Tibial artery (tissue), 4 donors: Measurements from ENCODE around the gene CDH24.

Experiments
- DNase-seq, 2 donors: peaks; one replicate each; pipeline ENCODE4 v3.0.0-alpha.2; 2019
- H3K27ac ChIP-seq, 2 donors: fragments of 200-600 bp; sonication (generic) in 1 of 2; 1 replicate in 1 of 2; 2 replicates in 1 of 2; pipeline ENCODE4 v1.5.1; 2018 to 2019; ENCODE audit warnings: mild to moderate bottlenecking in 1 of 2
- H3K27me3 ChIP-seq, 2 donors: fragments of 200-600 bp; sonication (generic) in 1 of 2; one replicate each; pipeline versions ENCODE4 v1.5.1 to v1.6.0; 2016 to 2019
- H3K36me3 ChIP-seq, 3 donors: fragments of 200-600 bp; sonication (generic) in 2 of 3; one replicate each; pipeline ENCODE4 v1.5.1; 2016 to 2019; ENCODE audit warnings: mild to moderate bottlenecking in 2 of 3
- H3K4me1 ChIP-seq, 4 donors: fragments of 200-600 bp; sonication (generic) in 2 of 4; 1 replicate in 3 of 4; 2 replicates in 1 of 4; pipeline ENCODE4 v1.5.1; 2016 to 2019
- H3K4me3 ChIP-seq, 2 donors: fragments of 200-600 bp; sonication (generic) in 1 of 2; 1 replicate in 1 of 2; 2 replicates in 1 of 2; pipeline ENCODE4 v1.5.1; 2018 to 2019; ENCODE audit warnings: mild to moderate bottlenecking in 2 of 2
- H3K9me3 ChIP-seq, 3 donors: fragments of 200-600 bp; sonication (generic) in 1 of 3; one replicate each; pipeline ENCODE4 v1.5.1; 2016 to 2019
- CTCF ChIP-seq, 2 experiments: fragments of 200-600 bp in 1 of 2; fragments of 450-650 bp in 1 of 2; IDR thresholded peaks; one replicate each; pipeline ENCODE4 v1.5.1; 2017 to 2019; ENCODE audit warnings: antibody characterized with exemption in 2 of 2, mild to moderate bottlenecking in 1 of 2, moderate library complexity in 1 of 2
- intact Hi-C: fragments of 100-400 bp; cut with DNase I; formaldehyde crosslinking; loops from one replicate; pipeline ENCODE4 v1.15.0; 2023; ENCODE audit warnings: low total_unique reads

CDH24 gene

GRCh38 chr14:23056145-23056955 is 970 bp downstream of the CDH24 start:
- peak; percentile 46 to 53 for TF ChIP-seq CTCF (IDR thresholded peaks at IDR 0.05)
- peaks cover 28 to 29% (median 29%) of the 10 kb centered on the region in 3 donors for H3K36me3 ChIP-seq
- H3K4me1 ChIP-seq = peaks cover 0 to 16% (median 13%) of the 10 kb centered on the region in 4 donors
- H3K4me3 ChIP-seq = peak overlapping the region; percentile 55 to 70
- no peaks in the 10 kb centered on the region for H3K9me3 ChIP-seq
- intact Hi-C loops = loop anchor here (2.0 kb wide), 1 partner anchor 70 kb away; no protein-coding TSS in a partner anchor
- no peak overlapping the region for H3K27ac ChIP-seq
- DNase-seq = peak; percentile 57 to 74
- no peaks in the 10 kb centered on the region for H3K27me3 ChIP-seq

DNA sequence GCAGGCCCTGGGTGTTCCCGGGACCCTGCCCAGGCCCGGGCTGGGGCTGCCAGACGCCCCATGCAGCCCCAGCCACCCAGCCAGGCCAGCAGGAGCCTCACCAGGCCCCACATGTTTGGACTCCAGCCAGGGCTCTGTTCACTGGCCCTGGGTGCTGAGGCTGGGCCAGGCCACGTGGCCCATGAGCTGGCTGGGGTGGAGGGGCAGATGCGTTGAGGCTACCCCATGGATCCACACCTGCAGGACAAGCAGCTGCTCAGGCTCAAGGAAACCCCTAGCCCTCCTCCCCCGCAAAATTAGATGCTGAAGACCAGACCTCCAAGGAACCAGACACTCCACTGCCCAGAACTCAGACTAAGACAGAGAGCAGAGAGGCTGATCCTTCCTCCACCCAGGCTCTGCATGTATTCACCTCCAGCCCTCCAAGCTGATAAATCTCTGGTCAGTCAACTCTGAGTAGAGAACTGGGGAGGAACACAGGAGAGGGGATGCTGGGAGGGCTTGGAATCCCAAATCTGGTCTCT is 1.6 kb downstream of the CDH24 start:
- Histone ChIP-seq H3K27me3 (no peaks in the 10 kb centered on the region), H3K9me3 (no peaks in the 10 kb centered on the region), H3K36me3 (peaks cover 21 to 23% (median 22%) of the 10 kb centered on the region in 3 donors), H3K4me1 (peaks cover 0 to 15% (median 13%) of the 10 kb centered on the region in 4 donors), H3K27ac (no peak overlapping the region), H3K4me3 (no peak overlapping the region)
- no peak for TF ChIP-seq CTCF (IDR thresholded peaks at IDR 0.05)
- intact Hi-C loops = loop anchor here (2.0 kb wide), 1 partner anchor 69 kb away; no protein-coding TSS in a partner anchor
- peak in 1 of 2 donors; percentile 66 for DNase-seq

GRCh38 chr14:23055147-23055550 is 2.2 kb downstream of the CDH24 start:
- no peak for TF ChIP-seq CTCF (IDR thresholded peaks at IDR 0.05)
- no peaks in the 10 kb centered on the region for H3K27me3 ChIP-seq
- no peaks in the 10 kb centered on the region for H3K9me3 ChIP-seq
- DNase-seq = peak in 1 of 2 donors; percentile 54
- no peak overlapping the region for H3K27ac ChIP-seq
- H3K4me1 ChIP-seq = peaks cover 0 to 15% (median 13%) of the 10 kb centered on the region in 4 donors
- H3K4me3 ChIP-seq = no peak overlapping the region
- H3K36me3 ChIP-seq = peaks cover 16 to 17% (median 17%) of the 10 kb centered on the region in 3 donors
- intact Hi-C loops = no loop called here

GRCh38 chr14:23054000-23054811 is 3.1 kb downstream of the CDH24 start:
- no peak for TF ChIP-seq CTCF (IDR thresholded peaks at IDR 0.05)
- intact Hi-C loops = no loop called here
- peaks cover 8% of the 10 kb centered on the region in 3 donors for H3K36me3 ChIP-seq
- H3K27ac ChIP-seq = no peak overlapping the region
- peaks cover 0 to 15% (median 13%) of the 10 kb centered on the region in 4 donors for H3K4me1 ChIP-seq
- H3K4me3 ChIP-seq = no peak overlapping the region
- no peaks in the 10 kb centered on the region for H3K27me3 ChIP-seq
- H3K9me3 ChIP-seq = no peaks in the 10 kb centered on the region
- peak in 1 of 2 donors; percentile 50 for DNase-seq

- DNase-seq = peak in 1 of 2 donors; percentile 51
- no peak overlapping the region for H3K27ac ChIP-seq
- peaks cover 0 to under 1% (median 0%) of the 10 kb centered on the region in 3 donors for H3K36me3 ChIP-seq
- peaks cover 0 to 15% (median 13%) of the 10 kb centered on the region in 4 donors for H3K4me1 ChIP-seq
- H3K27me3 ChIP-seq = no peaks in the 10 kb centered on the region
- intact Hi-C loops = no loop called here
- H3K9me3 ChIP-seq = no peaks in the 10 kb centered on the region
- TF ChIP-seq CTCF (IDR thresholded peaks at IDR 0.05) = no peak
- no peak overlapping the region for H3K4me3 ChIP-seq
Measured at GRCh38 chr14:23053426-23053825, 3.9 kb downstream of the CDH24 start.
